CD14-positive monocyte (primary cell): Measurements from ENCODE around the gene FLT1. TPM values are rescaled to one million over a fixed set of nuclear protein-coding genes. Genes with fewer than 3 reads are reported as not detected.

ENCODE experiments used
- DNase-seq, 3 donors: peaks; one replicate each; pipeline ENCODE4 v3.0.0-alpha.2; 2011 to 2022
- H2AFZ ChIP-seq: 2 replicates; pipeline ENCODE4 v1.6.0; 2012; ENCODE audit warnings: mild to moderate bottlenecking, low read depth, low read length, inconsistent platforms; ENCODE audit not compliant: insufficient read depth, poor library complexity, severe bottlenecking
- H3K27ac ChIP-seq, 2 donors: 1 replicate in 1 of 2; 2 replicates in 1 of 2; pipeline ENCODE4 v1.5.1; 2012 to 2013; ENCODE audit warnings: low read length in 2 of 2, control low read depth in 1 of 2, inconsistent platforms in 1 of 2, low read depth in 1 of 2, mild to moderate bottlenecking in 1 of 2
- H3K27me3 ChIP-seq, 2 donors: one replicate each; pipeline versions ENCODE4 v1.6.0 to v1.6.1; 2011 to 2013; ENCODE audit warnings: low read length in 2 of 2; ENCODE audit not compliant: control insufficient read depth in 2 of 2, insufficient read depth in 2 of 2
- H3K36me3 ChIP-seq, 2 donors: replicated peaks in 1 of 2; 1 replicate in 1 of 2; 2 replicates in 1 of 2; pipeline versions ENCODE4 v1.5.1 to v1.6.1; 2012 to 2013; ENCODE audit warnings: low read length in 2 of 2, control low read depth in 1 of 2, inconsistent platforms in 1 of 2, mild to moderate bottlenecking in 1 of 2; ENCODE audit not compliant: insufficient read depth in 2 of 2, control insufficient read depth in 1 of 2
- H3K4me1 ChIP-seq, 2 donors: 1 replicate in 1 of 2; 2 replicates in 1 of 2; pipeline versions ENCODE4 v1.5.1 to v1.6.1; 2012 to 2013; ENCODE audit warnings: low read length in 2 of 2, control low read depth in 1 of 2, inconsistent platforms in 1 of 2, mild to moderate bottlenecking in 1 of 2, moderate library complexity in 1 of 2; ENCODE audit not compliant: insufficient read depth in 2 of 2, control insufficient read depth in 1 of 2
- H3K4me2 ChIP-seq: replicated peaks from 2 replicates; pipeline ENCODE3; 2012; ENCODE audit warnings: low read length, moderate library complexity, mild to moderate bottlenecking; ENCODE audit not compliant: poor library complexity, severe bottlenecking; ENCODE audit errors: extremely low read depth
- H3K4me3 ChIP-seq, 3 experiments: fragments of 200-600 bp in 1 of 3; sonication (generic) in 1 of 3; replicated peaks in 1 of 3; 1 replicate in 2 of 3; 2 replicates in 1 of 3; pipeline ENCODE4 v1.5.1; 2011 to 2013; ENCODE audit warnings: low read length in 3 of 3, mild to moderate bottlenecking in 3 of 3, control low read depth in 2 of 3, low read depth in 2 of 3, inconsistent platforms in 1 of 3, moderate library complexity in 1 of 3
- H3K79me2 ChIP-seq: 2 replicates; pipeline ENCODE4 v1.6.0; 2012; ENCODE audit warnings: mild to moderate bottlenecking, control low read depth, inconsistent platforms, low read length, moderate library complexity; ENCODE audit not compliant: insufficient read depth
- H3K9ac ChIP-seq: 2 replicates; pipeline ENCODE4 v1.6.0; 2017; ENCODE audit warnings: low read length, mild to moderate bottlenecking; ENCODE audit not compliant: insufficient read depth, poor library complexity, severe bottlenecking
- H3K9me3 ChIP-seq, 2 donors: replicated peaks in 1 of 2; 1 replicate in 1 of 2; 2 replicates in 1 of 2; pipeline versions ENCODE4 v1.5.1 to v1.6.1; 2012 to 2013; ENCODE audit warnings: low read length in 2 of 2, control low read depth in 1 of 2; ENCODE audit not compliant: control insufficient read depth in 1 of 2, insufficient read depth in 1 of 2
- H4K20me1 ChIP-seq: 2 replicates; pipeline ENCODE4 v1.6.0; 2012; ENCODE audit warnings: mild to moderate bottlenecking, low read length, control low read depth, moderate library complexity; ENCODE audit not compliant: insufficient read depth
- H3K27ac Mint-ChIP-seq, 7 donors: one replicate each; pipeline ENCODE4 v1.8.0; 2020; ENCODE audit warnings: mild to moderate bottlenecking in 7 of 7, mixed read lengths in 7 of 7, moderate library complexity in 6 of 7, inconsistent platforms in 2 of 7
- H3K27me3 Mint-ChIP-seq, 3 donors: one replicate each; pipeline ENCODE4 v1.8.0; 2021 to 2022; ENCODE audit warnings: low read depth in 3 of 3, mild to moderate bottlenecking in 3 of 3, mixed read lengths in 3 of 3, moderate library complexity in 3 of 3, inconsistent platforms in 1 of 3
- H3K36me3 Mint-ChIP-seq, 2 donors: one replicate each; pipeline ENCODE4 v1.8.0; 2020; ENCODE audit warnings: mixed read lengths in 2 of 2, inconsistent platforms in 1 of 2, mild to moderate bottlenecking in 1 of 2
- H3K4me1 Mint-ChIP-seq: one replicate; pipeline ENCODE4 v1.8.0; 2020; ENCODE audit warnings: mild to moderate bottlenecking, mixed read lengths
- H3K4me3 Mint-ChIP-seq, 2 donors: one replicate each; pipeline ENCODE4 v1.8.0; 2020; ENCODE audit warnings: mild to moderate bottlenecking in 2 of 2, mixed read lengths in 2 of 2, moderate library complexity in 1 of 2
- H3K9me3 Mint-ChIP-seq, 7 donors: one replicate each; pipeline ENCODE4 v1.8.0; 2020 to 2022; ENCODE audit warnings: mixed read lengths in 7 of 7, mild to moderate bottlenecking in 6 of 7, moderate library complexity in 6 of 7, inconsistent platforms in 2 of 7
- WGBS: methylation state at CpG from one replicate; pipeline ENCODE4 v1.1.5; 2013; ENCODE audit warnings: missing lambda C conversion rate; ENCODE audit not compliant: insufficient coverage; 5-methylcytosine and 5-hydroxymethylcytosine counted together
- intact Hi-C, 2 donors: fragments of 100-400 bp; cut with micrococcal nuclease; formaldehyde crosslinking; loops; one replicate each; pipeline versions ENCODE4 v1.15.0 to v1.15.1; 2023
- polyA plus RNA-seq, 3 donors: library from polyadenylated mRNA; depleted of rRNA in 1 of 3; unstranded in 2 of 3; stranded (reverse) in 1 of 3; fragments of 300-500 nt in 2 of 3; fragments of >200 nt in 1 of 3; fragmentation: Illumina TruSeq in 2 of 3; gene quantifications; 1 replicate in 2 of 3; 2 replicates in 1 of 3; pipeline ENCODE4 v1.2.3, GENCODE V29; 2012 to 2021
- TF ChIP-seq, protein P1 (sequence below): fragments of 200-600 bp; IDR thresholded peaks from one replicate; pipeline ENCODE4 v1.8.0; 2022; ENCODE audit warnings: antibody characterized with exemption, mild to moderate bottlenecking

FLT1 gene
- polyA plus RNA-seq, 3 donors, result 0.28 TPM; not detected in 2

DNA sequence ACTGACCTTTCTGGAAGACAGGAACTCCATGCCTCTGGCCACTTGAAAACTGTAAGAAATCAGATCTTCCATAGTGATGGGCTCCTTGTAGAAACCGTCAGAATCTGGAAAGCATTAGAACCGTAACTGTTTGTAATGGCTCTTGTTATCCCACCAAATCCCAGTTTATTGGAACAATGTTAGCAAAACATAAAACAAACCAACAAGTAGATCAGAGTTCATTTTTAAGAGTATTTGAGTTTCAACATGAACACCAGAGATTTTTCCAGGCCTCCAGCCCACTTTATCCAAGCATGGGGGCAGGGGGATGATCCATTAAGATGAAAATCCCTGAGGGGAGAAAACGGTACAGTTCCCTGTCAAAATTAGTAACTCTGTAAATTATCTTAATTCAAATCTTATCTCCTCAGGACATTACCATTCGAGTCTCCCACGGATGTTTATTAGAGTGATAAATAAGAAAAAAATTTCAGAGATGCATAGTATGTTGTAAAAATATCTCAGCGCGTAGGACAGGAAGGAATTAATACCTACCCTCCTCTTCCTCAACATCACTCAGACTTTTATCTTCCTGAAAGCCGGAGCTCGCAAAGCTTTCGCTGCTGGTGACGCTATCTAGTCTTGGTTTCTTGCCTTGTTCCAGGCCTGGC, 172.5 kb downstream of the FLT1 start:
- TF ChIP-seq, protein P1, sequence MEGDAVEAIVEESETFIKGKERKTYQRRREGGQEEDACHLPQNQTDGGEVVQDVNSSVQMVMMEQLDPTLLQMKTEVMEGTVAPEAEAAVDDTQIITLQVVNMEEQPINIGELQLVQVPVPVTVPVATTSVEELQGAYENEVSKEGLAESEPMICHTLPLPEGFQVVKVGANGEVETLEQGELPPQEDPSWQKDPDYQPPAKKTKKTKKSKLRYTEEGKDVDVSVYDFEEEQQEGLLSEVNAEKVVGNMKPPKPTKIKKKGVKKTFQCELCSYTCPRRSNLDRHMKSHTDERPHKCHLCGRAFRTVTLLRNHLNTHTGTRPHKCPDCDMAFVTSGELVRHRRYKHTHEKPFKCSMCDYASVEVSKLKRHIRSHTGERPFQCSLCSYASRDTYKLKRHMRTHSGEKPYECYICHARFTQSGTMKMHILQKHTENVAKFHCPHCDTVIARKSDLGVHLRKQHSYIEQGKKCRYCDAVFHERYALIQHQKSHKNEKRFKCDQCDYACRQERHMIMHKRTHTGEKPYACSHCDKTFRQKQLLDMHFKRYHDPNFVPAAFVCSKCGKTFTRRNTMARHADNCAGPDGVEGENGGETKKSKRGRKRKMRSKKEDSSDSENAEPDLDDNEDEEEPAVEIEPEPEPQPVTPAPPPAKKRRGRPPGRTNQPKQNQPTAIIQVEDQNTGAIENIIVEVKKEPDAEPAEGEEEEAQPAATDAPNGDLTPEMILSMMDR, result no peak
- Histone ChIP-seq H3K27me3 (peaks cover 8 to 21% of the 10 kb centered on the region in 2 donors), H3K4me1 (no peaks in the 10 kb centered on the region), H3K4me3 (no peak overlapping the region), H3K4me2 (no peak overlapping the region), H3K36me3 (no peaks in the 10 kb centered on the region), H3K79me2 (no peaks in the 10 kb centered on the region), H3K27ac (no peak overlapping the region), H3K9me3 (no peaks in the 10 kb centered on the region), H3K9ac (no peak overlapping the region), H4K20me1 (no peaks in the 10 kb centered on the region), H2AFZ (no peak overlapping the region)
- no peak for DNase-seq
- no peak overlapping the region for H3K4me3 Mint-ChIP-seq
- H3K4me1 Mint-ChIP-seq, result no peaks in the 10 kb centered on the region
- H3K36me3 Mint-ChIP-seq, result no peaks in the 10 kb centered on the region
- intact Hi-C loops, result loop anchor here in 1 of 2 donors (5.0 kb wide), 2 partner anchors 315 to 475 kb away; no protein-coding TSS in a partner anchor
- 82% methylated on average over 4 of the region's 11 CpGs for WGBS
- peaks cover 11 to 35% (median 31%) of the 10 kb centered on the region in 3 donors for H3K27me3 Mint-ChIP-seq
- H3K9me3 Mint-ChIP-seq, result no peaks in the 10 kb centered on the region
- H3K27ac Mint-ChIP-seq, result no peak overlapping the region

DNA sequence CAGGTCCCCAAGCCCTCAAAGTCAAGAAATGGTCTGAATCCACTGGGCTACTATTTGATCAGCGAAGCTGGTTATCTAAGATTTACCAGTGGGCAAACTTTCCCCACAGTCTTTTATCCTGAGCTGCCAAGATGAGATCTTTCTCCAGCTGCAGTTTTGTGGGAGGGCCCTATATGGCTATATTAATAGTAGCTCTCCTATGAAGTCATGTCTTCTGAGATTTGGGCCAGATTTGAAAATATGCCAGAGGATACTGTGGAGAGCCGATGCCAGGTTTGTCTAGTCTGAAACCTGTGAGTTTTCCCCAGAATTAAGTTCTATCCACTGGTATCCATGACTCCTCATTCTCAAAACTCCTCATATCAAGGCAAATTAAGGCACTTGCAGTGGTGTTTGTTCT, 173.2 kb downstream of the FLT1 start:
- Mint-ChIP-seq H3K9me3 (no peaks in the 10 kb centered on the region), H3K27ac (no peak overlapping the region), H3K4me1 (peaks cover 5% of the 10 kb centered on the region), H3K36me3 (no peaks in the 10 kb centered on the region), H3K27me3 (peaks cover 8 to 32% (median 29%) of the 10 kb centered on the region in 3 donors), H3K4me3 (no peak overlapping the region)
- intact Hi-C loops, result loop anchor here in 1 of 2 donors (5.0 kb wide), 2 partner anchors 316 to 476 kb away; no protein-coding TSS in a partner anchor
- Histone ChIP-seq H3K27ac (no peak overlapping the region), H3K79me2 (no peaks in the 10 kb centered on the region), H4K20me1 (no peaks in the 10 kb centered on the region), H3K4me2 (no peak overlapping the region), H3K36me3 (no peaks in the 10 kb centered on the region), H3K9me3 (no peaks in the 10 kb centered on the region), H3K4me1 (peaks cover 0 to 4% of the 10 kb centered on the region in 2 donors), H2AFZ (no peak overlapping the region), H3K4me3 (no peak overlapping the region), H3K27me3 (peaks cover 6 to 15% of the 10 kb centered on the region in 2 donors), H3K9ac (no peak overlapping the region)
- 100% methylated on average over 1 of the region's 2 CpGs for WGBS
- TF ChIP-seq, protein P1, result no peak
- DNase-seq, result no peak
